Mammary epithelial cell (primary cell): ENCODE data around the gene CAMTA1.
A peak's percentile ranks its signal among the peaks of the same experiment; 100 is the strongest.

Experiments used
- EZH2 ChIP-seq: IDR thresholded peaks from 2 replicates; pipeline ENCODE4 v1.6.1; 2012; ENCODE audit warnings: low read length, inconsistent platforms, borderline replicate concordance
- TF ChIP-seq, protein P1 (sequence below), 2 donors: IDR thresholded peaks in 1 of 2; conservative IDR thresholded peaks in 1 of 2; 2 replicates each; pipeline ENCODE4 v1.5.1; 2011 to 2012; ENCODE audit warnings: inconsistent platforms in 2 of 2, low read length in 2 of 2, mild to moderate bottlenecking in 2 of 2, control low read depth in 1 of 2, low read depth in 1 of 2; ENCODE audit not compliant: insufficient read depth in 1 of 2; ENCODE audit errors: extremely low read depth in 1 of 2

DNA sequence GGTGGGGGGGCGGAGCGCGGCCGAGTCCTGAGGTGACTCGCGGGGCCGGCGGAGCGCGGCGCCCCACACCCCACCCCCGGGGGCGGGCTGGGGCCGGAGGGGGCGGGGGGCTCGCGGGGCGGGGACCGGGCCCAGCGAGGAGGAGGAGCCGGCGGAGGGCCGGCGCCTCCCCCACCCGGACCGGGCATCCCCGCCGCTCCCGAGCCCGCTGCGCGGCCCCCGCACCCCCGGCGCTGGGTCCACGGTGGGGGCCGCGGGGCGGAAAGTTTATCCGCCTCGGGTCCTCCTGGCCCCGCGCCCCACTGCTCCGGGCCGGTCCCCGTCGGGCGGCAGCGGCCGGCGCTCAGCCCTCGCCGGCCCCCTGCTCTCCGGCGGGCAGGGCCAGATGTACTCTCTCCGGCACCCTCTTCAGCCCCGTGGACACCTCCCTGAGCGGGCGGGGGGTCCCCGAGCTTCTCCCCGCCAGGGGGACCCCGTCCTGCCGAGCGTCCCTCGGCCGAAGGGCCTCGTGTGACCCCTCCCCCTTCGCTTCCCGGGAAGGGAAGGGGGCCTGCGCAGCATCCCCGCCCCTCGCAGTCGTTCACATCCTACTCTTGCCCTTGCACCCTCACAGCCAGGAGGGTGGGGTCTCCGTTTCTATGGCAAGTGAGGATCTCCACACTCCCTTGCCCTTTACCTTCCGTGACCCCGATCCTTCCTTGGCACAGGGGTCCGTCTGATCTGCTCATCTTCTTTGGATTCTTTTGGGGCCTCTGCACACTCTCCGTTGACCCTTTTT, 663 bp downstream of the CAMTA1 start:
- TF ChIP-seq, protein P1, sequence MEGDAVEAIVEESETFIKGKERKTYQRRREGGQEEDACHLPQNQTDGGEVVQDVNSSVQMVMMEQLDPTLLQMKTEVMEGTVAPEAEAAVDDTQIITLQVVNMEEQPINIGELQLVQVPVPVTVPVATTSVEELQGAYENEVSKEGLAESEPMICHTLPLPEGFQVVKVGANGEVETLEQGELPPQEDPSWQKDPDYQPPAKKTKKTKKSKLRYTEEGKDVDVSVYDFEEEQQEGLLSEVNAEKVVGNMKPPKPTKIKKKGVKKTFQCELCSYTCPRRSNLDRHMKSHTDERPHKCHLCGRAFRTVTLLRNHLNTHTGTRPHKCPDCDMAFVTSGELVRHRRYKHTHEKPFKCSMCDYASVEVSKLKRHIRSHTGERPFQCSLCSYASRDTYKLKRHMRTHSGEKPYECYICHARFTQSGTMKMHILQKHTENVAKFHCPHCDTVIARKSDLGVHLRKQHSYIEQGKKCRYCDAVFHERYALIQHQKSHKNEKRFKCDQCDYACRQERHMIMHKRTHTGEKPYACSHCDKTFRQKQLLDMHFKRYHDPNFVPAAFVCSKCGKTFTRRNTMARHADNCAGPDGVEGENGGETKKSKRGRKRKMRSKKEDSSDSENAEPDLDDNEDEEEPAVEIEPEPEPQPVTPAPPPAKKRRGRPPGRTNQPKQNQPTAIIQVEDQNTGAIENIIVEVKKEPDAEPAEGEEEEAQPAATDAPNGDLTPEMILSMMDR (conservative IDR thresholded peaks at IDR 0.05 in 1 of 2, IDR thresholded peaks at IDR 0.05 in 1 of 2; ENCODE audit: extremely low read depth in 1 of 2, insufficient read depth in 1 of 2, low read depth in 1 of 2, low read length in 2 of 2), result peak in 1 of 2 donors; percentile 24
- no peak for TF ChIP-seq EZH2
